Smooth muscle cell (in vitro differentiated cells): Measurements from ENCODE around the gene PSMA1. TPM values are rescaled to one million over a fixed set of nuclear protein-coding genes. Genes with fewer than 3 reads are reported as not detected.
A peak's percentile ranks its signal among the peaks of the same experiment; 100 is the strongest.

Experiments
- DNase-seq: peaks from one replicate; lab custom pipeline; 2025; ENCODE audit not compliant: unreplicated experiment; lab: John Stamatoyannopoulos, UW
- H2AFZ ChIP-seq: fragments of 200-600 bp; sonication (generic); 2 replicates; pipeline ENCODE4 v1.6.0; 2016; ENCODE audit warnings: antibody characterized with exemption, low read depth, mild to moderate bottlenecking
- H3F3A ChIP-seq: fragments of 200-600 bp; sonication (generic); 2 replicates; pipeline ENCODE4 v1.6.0; 2017; ENCODE audit warnings: antibody characterized with exemption, low read depth
- H3K27ac ChIP-seq: fragments of 200-600 bp; sonication (generic); 2 replicates; pipeline ENCODE4 v1.5.1; 2016; ENCODE audit warnings: low read depth, mild to moderate bottlenecking
- H3K27me3 ChIP-seq: fragments of 200-600 bp; sonication (generic); 2 replicates; pipeline ENCODE4 v1.6.1; 2016; ENCODE audit warnings: low read depth, mild to moderate bottlenecking
- H3K36me3 ChIP-seq: fragments of 200-600 bp; sonication (generic); 2 replicates; pipeline ENCODE4 v1.5.1; 2016; ENCODE audit warnings: low read depth
- H3K4me1 ChIP-seq: fragments of 200-600 bp; sonication (generic); 2 replicates; pipeline ENCODE4 v1.5.1; 2016; ENCODE audit warnings: low read depth
- H3K4me2 ChIP-seq: fragments of 200-600 bp; sonication (generic); 2 replicates; pipeline ENCODE4 v1.6.0; 2016; ENCODE audit warnings: mild to moderate bottlenecking
- H3K4me3 ChIP-seq: fragments of 200-600 bp; sonication (generic); 2 replicates; pipeline ENCODE4 v1.5.1; 2016; ENCODE audit warnings: mild to moderate bottlenecking
- H3K79me2 ChIP-seq: fragments of 200-600 bp; sonication (generic); 2 replicates; pipeline ENCODE4 v1.6.0; 2016; ENCODE audit warnings: low read depth, mild to moderate bottlenecking
- H3K9ac ChIP-seq: fragments of 200-600 bp; sonication (generic); 2 replicates; pipeline ENCODE4 v1.6.0; 2016; ENCODE audit warnings: low read depth
- H3K9me3 ChIP-seq: fragments of 200-600 bp; sonication (generic); replicated peaks from 2 replicates; pipeline ENCODE4 v1.5.1; 2016; ENCODE audit warnings: low read depth
- H4K20me1 ChIP-seq: fragments of 200-600 bp; sonication (generic); 2 replicates; pipeline ENCODE4 v1.6.0; 2016; ENCODE audit warnings: low read depth
- CTCF ChIP-seq: fragments of 200-600 bp; sonication (generic); IDR thresholded peaks from 2 replicates; pipeline ENCODE4 v1.5.1; 2017; ENCODE audit warnings: borderline replicate concordance, mild to moderate bottlenecking, antibody characterized with exemption; ENCODE audit not compliant: insufficient read depth, poor library complexity, severe bottlenecking
- WGBS: methylation state at CpG from one replicate; pipeline ENCODE4 v1.1.7; 2016; ENCODE audit warnings: low lambda C conversion rate; 5-methylcytosine and 5-hydroxymethylcytosine counted together
- polyA plus RNA-seq: library from polyadenylated mRNA; unstranded; fragments of >200 nt; fragmentation: Nextera tagmentation; extraction: Ambion mirVana; gene quantifications from 2 replicates; pipeline ENCODE4 v1.2.1, GENCODE V29; 2016
- total RNA-seq: library from RNA; depleted of rRNA; stranded (reverse); fragments of >200 nt; gene quantifications from 2 replicates; pipeline ENCODE4 v1.2.3, GENCODE V29; 2014

Gene PSMA1
- total and polyA plus RNA-seq, 2 experiments from 2014 or later = 205 to 256 TPM

- H3K36me3 ChIP-seq = peaks cover 22% of the 10 kb centered on the region
- H3K4me1 ChIP-seq = peaks cover 18% of the 10 kb centered on the region
- no peak overlapping the region for H2AFZ ChIP-seq
- no peaks in the 10 kb centered on the region for H3K27me3 ChIP-seq
- no peak for TF ChIP-seq CTCF
- H3K4me3 ChIP-seq = no peak overlapping the region
- H3K4me2 ChIP-seq = no peak overlapping the region
- H3F3A ChIP-seq = peaks cover 12% of the 10 kb centered on the region
- DNase-seq = no peak
- H3K9me3 ChIP-seq = no peaks in the 10 kb centered on the region
- no peak overlapping the region for H3K27ac ChIP-seq
- peaks cover 25% of the 10 kb centered on the region for H3K79me2 ChIP-seq
- peaks cover 15% of the 10 kb centered on the region for H4K20me1 ChIP-seq
- WGBS = 99% methylated on average over 4 of the region's 4 CpGs
- H3K9ac ChIP-seq = no peak overlapping the region
Measured at GRCh38 chr11:14502039-14502438, 18.1 kb downstream of the PSMA1 start.

DNA sequence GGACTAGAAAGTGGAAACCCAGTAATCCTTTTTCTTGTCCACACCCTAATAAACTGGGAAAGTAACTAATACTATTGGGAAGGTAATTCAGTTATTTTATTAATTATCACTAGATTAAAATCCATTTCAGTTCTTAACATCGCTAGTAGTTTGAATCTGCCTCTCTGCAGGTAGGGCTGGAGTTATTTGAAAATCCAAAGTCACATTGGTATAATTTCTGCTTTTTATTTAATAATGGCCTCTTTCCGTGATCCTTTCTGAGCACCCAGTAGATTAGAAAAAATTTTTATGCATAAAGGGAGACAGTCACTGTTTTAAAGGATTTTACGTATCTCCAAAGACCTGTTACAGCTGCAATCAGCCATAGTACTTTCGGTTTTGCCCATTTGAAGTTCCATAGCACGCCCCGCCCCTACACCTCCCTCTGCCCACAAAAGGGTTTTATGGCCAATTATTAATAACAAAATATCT lies 20.0 kb downstream of the PSMA1 start:
- Histone ChIP-seq H3K27me3 (no peaks in the 10 kb centered on the region), H3K4me2 (peak overlapping the region; percentile 94), H3K27ac (peak overlapping the region; percentile 74), H3K36me3 (peaks cover 21% of the 10 kb centered on the region), H2AFZ (peak overlapping the region; percentile 80), H3K79me2 (peaks cover 44% of the 10 kb centered on the region), H3F3A (peaks cover 12% of the 10 kb centered on the region), H3K9me3 (no peaks in the 10 kb centered on the region), H3K4me1 (peaks cover 18% of the 10 kb centered on the region), H3K9ac (peak overlapping the region; percentile 89), H4K20me1 (peaks cover 33% of the 10 kb centered on the region), H3K4me3 (peak overlapping the region; percentile 93)
- TF ChIP-seq CTCF = no peak
- no peak for DNase-seq
- 19% methylated on average over 6 of the region's 6 CpGs for WGBS

- H3K36me3 ChIP-seq = peaks cover 22% of the 10 kb centered on the region
- peaks cover 18% of the 10 kb centered on the region for H3K4me1 ChIP-seq
- under 1% methylated on average over 32 of the region's 37 CpGs for WGBS
- peaks cover 39% of the 10 kb centered on the region for H4K20me1 ChIP-seq
- peak within 1 kb of the TSS; percentile 89 for H3K9ac ChIP-seq
- H3K27ac ChIP-seq = peak within 1 kb of the TSS; percentile 74
- peak within 1 kb of the TSS; percentile 80 for H2AFZ ChIP-seq
- H3F3A ChIP-seq = peaks cover 12% of the 10 kb centered on the region
- no peak for TF ChIP-seq CTCF
- H3K27me3 ChIP-seq = no peaks in the 10 kb centered on the region
- peak within 1 kb of the TSS; percentile 94 for H3K4me2 ChIP-seq
- H3K4me3 ChIP-seq = peak within 1 kb of the TSS; percentile 93
- no peaks in the 10 kb centered on the region for H3K9me3 ChIP-seq
- DNase-seq = peak; percentile 48
- peaks cover 49% of the 10 kb centered on the region for H3K79me2 ChIP-seq
Measured at GRCh38 chr11:14499560-14500180, 20.5 kb downstream of the PSMA1 start, which contains the start of gene COPB1. Gene COPB1, minus strand, starts transcription at chr11:14499811. Its CDS starts 883 bp downstream, at chr11:14498928.

GRCh38 chr11:14499178-14499559 lies 21.0 kb downstream of the PSMA1 start:
- peaks cover 44% of the 10 kb centered on the region for H4K20me1 ChIP-seq
- WGBS = under 1% methylated on average over 13 of the region's 19 CpGs
- no peaks in the 10 kb centered on the region for H3K27me3 ChIP-seq
- peaks cover 54% of the 10 kb centered on the region for H3K79me2 ChIP-seq
- TF ChIP-seq CTCF = no peak
- no peak overlapping the region for H2AFZ ChIP-seq
- H3K4me3 ChIP-seq = peak overlapping the region; percentile 93
- H3K36me3 ChIP-seq = peaks cover 27% of the 10 kb centered on the region
- H3K9ac ChIP-seq = peak overlapping the region; percentile 89
- H3K4me1 ChIP-seq = peaks cover 18% of the 10 kb centered on the region
- no peak for DNase-seq
- H3F3A ChIP-seq = peaks cover 12% of the 10 kb centered on the region
- H3K9me3 ChIP-seq = no peaks in the 10 kb centered on the region
- peak overlapping the region; percentile 74 for H3K27ac ChIP-seq
- peak overlapping the region; percentile 94 for H3K4me2 ChIP-seq
